Measurements from ENCODE around the gene NRXN3. TPM values are rescaled to one million over a fixed set of nuclear protein-coding genes. Genes with fewer than 3 reads are reported as not detected.

Gene NRXN3
- total RNA-seq, 1 donor from 2014 or later = 19.8 TPM

DNA sequence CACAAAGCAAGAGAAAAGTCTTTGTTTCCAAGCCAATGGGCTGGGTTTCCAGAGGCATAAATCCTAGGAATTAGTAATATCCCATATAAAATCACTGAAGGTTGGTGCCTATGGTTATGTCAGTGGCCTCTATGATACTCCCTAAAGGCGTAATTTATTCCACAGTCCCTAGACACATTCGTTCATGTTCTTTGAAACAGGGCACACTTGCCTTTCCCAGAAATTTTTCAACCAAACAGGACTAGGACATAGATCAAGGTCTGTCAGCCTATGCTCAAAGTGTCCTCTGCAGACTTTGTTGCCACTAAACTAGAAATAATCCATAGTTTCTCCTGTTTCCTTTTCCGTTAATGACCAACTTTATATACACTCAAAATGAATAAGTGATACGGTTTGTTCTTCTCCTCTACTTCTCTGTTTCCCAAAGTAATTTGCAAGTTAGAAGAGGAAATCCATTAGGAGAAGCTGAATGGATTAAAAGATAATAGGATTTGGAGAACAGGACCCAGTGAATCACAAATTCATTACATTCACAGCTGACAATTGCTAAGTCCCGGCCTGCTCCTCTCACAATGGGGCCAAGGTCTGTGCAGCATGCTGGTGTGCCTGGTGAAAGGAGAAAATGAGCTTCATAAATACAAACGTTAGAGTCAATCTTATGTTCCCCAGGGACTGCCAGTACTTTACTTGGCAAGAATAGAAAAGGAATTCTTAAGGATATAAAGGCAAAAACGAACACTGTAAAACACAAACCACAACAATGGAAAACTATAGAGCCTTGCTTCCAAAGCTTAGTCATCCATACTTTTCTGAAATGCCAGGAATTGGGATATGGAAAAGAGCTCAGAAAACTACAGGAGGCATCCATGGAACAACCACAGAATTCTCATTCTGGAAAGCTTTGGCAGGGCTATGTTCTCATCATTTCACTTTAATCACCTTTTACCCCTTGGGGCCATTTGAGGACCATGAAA, 966.2 kb downstream of the NRXN3 start:
- H3K27me3 Mint-ChIP-seq = no peaks in the 10 kb centered on the region
- no peak overlapping the region for H3K4me3 Mint-ChIP-seq
- H3K27ac Mint-ChIP-seq = no peak overlapping the region
- TF ChIP-seq, protein P1, sequence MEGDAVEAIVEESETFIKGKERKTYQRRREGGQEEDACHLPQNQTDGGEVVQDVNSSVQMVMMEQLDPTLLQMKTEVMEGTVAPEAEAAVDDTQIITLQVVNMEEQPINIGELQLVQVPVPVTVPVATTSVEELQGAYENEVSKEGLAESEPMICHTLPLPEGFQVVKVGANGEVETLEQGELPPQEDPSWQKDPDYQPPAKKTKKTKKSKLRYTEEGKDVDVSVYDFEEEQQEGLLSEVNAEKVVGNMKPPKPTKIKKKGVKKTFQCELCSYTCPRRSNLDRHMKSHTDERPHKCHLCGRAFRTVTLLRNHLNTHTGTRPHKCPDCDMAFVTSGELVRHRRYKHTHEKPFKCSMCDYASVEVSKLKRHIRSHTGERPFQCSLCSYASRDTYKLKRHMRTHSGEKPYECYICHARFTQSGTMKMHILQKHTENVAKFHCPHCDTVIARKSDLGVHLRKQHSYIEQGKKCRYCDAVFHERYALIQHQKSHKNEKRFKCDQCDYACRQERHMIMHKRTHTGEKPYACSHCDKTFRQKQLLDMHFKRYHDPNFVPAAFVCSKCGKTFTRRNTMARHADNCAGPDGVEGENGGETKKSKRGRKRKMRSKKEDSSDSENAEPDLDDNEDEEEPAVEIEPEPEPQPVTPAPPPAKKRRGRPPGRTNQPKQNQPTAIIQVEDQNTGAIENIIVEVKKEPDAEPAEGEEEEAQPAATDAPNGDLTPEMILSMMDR (conservative IDR thresholded peaks at IDR 0.05) = no peak
- no peaks in the 10 kb centered on the region for H3K4me1 Mint-ChIP-seq (ENCODE audit: unreplicated experiment)
- peaks cover 3% of the 10 kb centered on the region for H3K9me3 Mint-ChIP-seq
- no peak for DNase-seq (ENCODE audit: extremely low spot score, unreplicated experiment)
- H3K36me3 Mint-ChIP-seq = no peaks in the 10 kb centered on the region

DNA sequence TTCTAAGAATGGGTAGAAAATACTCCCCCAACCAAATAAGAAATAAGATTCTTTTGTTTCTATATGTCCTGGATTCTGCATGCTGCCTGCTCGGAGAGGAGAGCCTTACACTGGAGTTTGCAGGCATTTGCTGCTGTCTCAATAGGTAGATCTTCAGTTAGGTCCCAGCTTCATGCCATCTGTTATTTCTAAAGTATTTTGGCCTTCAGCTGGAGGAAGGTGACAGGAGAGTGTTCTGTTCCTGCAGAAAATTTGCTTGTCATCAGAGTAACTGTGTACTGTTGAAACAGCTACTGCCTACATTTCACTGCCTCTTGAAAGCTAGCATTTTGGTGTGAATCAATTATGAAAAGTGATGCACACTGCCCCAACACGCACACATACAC, 966.9 kb downstream of the NRXN3 start:
- no peak for DNase-seq (ENCODE audit: extremely low spot score, unreplicated experiment)
- Mint-ChIP-seq H3K27me3 (no peaks in the 10 kb centered on the region), H3K4me1 (ENCODE audit: unreplicated experiment) (no peaks in the 10 kb centered on the region), H3K36me3 (no peaks in the 10 kb centered on the region), H3K4me3 (no peak overlapping the region), H3K27ac (no peak overlapping the region), H3K9me3 (peaks cover 3% of the 10 kb centered on the region)
- TF ChIP-seq, protein P1 (conservative IDR thresholded peaks at IDR 0.05) = no peak

DNA sequence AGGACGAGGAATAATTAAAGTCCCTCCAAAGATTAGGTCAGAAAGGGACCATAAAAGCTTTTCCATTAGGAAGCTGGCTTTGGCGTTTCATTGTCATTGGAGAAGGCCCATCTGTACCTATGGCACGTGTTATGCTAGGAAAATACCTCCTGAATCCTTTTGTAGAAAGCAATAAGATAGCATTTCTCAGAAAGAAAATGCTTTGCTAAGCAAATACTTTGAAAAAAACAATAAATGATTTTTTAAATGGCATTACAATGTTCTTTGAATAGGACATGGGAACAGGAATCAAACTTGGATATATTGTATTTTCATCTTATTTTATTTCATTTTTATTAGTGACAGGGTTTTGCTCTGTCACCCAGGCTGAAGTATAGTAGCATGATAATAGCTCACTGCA, 967.7 kb downstream of the NRXN3 start:
- Mint-ChIP-seq H3K27ac (no peak overlapping the region), H3K4me1 (ENCODE audit: unreplicated experiment) (no peaks in the 10 kb centered on the region), H3K36me3 (no peaks in the 10 kb centered on the region), H3K9me3 (peaks cover 3% of the 10 kb centered on the region), H3K4me3 (no peak overlapping the region), H3K27me3 (peaks cover 5% of the 10 kb centered on the region)
- TF ChIP-seq, protein P1 (conservative IDR thresholded peaks at IDR 0.05) = no peak
- DNase-seq (ENCODE audit: extremely low spot score, unreplicated experiment) = no peak

DNA sequence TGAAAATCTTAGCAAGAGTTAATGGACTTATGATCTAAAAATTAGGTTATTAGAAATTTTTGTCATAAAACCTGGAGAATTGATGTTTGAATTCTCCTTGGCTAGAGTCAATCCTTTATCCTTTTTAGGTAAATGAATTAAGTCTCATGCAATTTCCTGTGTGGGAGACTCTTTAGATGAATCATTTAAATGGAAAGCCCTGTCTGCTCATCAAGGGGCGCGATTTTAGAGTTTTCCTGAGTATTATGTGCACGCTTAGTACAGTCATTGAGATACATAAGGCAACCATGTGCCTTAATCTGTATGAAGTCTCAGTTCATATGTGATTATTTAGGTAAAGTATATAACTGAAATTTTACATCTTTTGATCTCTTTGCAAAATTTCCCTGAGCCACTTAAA, 974.7 kb downstream of the NRXN3 start:
- H3K27me3 Mint-ChIP-seq = peaks cover 32% of the 10 kb centered on the region
- no peak overlapping the region for H3K4me3 Mint-ChIP-seq
- H3K4me1 Mint-ChIP-seq (ENCODE audit: unreplicated experiment) = no peaks in the 10 kb centered on the region
- H3K27ac Mint-ChIP-seq = no peak overlapping the region
- H3K36me3 Mint-ChIP-seq = no peaks in the 10 kb centered on the region
- no peaks in the 10 kb centered on the region for H3K9me3 Mint-ChIP-seq
- no peak for DNase-seq (ENCODE audit: extremely low spot score, unreplicated experiment)
- TF ChIP-seq, protein P1 (conservative IDR thresholded peaks at IDR 0.05) = no peak

DNA sequence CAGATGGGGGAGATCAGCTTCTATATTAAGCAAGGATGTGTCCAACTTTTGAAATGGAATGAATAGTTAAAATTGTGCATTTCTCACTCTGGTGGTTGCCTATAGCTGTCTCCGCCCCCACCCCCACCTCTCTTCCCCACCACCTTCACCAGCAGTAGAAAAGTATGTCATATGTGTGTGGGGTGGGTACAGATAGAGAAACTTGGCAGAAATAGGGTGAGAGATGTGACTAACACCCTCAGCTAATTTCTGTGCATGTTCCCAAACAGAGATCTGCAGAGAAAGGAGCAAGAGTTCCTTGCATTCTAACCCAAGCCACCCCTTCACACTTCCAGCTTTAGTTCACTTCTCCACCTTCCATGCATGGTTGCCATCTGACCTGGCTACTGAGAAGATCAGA, 980.1 kb downstream of the NRXN3 start:
- no peaks in the 10 kb centered on the region for H3K4me1 Mint-ChIP-seq (ENCODE audit: unreplicated experiment)
- H3K27me3 Mint-ChIP-seq = peaks cover 17% of the 10 kb centered on the region
- TF ChIP-seq, protein P1 (conservative IDR thresholded peaks at IDR 0.05) = no peak
- no peaks in the 10 kb centered on the region for H3K36me3 Mint-ChIP-seq
- H3K4me3 Mint-ChIP-seq = no peak overlapping the region
- H3K27ac Mint-ChIP-seq = no peak overlapping the region
- no peak for DNase-seq (ENCODE audit: extremely low spot score, unreplicated experiment)
- no peaks in the 10 kb centered on the region for H3K9me3 Mint-ChIP-seq
